SK-N-SH treated with all-trans-retinoic acid at 6 μM for 48 hours (cell line): ENCODE data around the gene NOC4L.

Source experiments
- ARNTL ChIP-seq: fragments of 450-650 bp; formaldehyde crosslinking; IDR thresholded peaks from 2 replicates; pipeline ENCODE4 v1.5.0; 2020; ENCODE audit warnings: low read depth, mild to moderate bottlenecking, moderate library complexity, borderline replicate concordance
- CSDC2 ChIP-seq: fragments of 250-450 bp; sonication (Bioruptor Pico); IDR thresholded peaks from 2 replicates; pipeline ENCODE4 v1.5.0; 2020; ENCODE audit warnings: mild to moderate bottlenecking, moderate library complexity
- ESRRG ChIP-seq: fragments of 250-450 bp; sonication (Bioruptor Pico); IDR thresholded peaks from 2 replicates; pipeline ENCODE4 v1.6.1; 2021; ENCODE audit warnings: mild to moderate bottlenecking
- PPARA ChIP-seq: fragments of 250-450 bp; sonication (Bioruptor Pico); IDR thresholded peaks from 2 replicates; pipeline ENCODE4 v1.5.0; 2020; ENCODE audit warnings: mild to moderate bottlenecking, borderline replicate concordance
- TOX ChIP-seq: fragments of 250-450 bp; sonication (Bioruptor Pico); IDR thresholded peaks from 2 replicates; pipeline ENCODE4 v1.8.0; 2021; ENCODE audit warnings: mild to moderate bottlenecking, moderate library complexity, borderline replicate concordance
- ZC3H10 ChIP-seq: fragments of 250-450 bp; sonication (Bioruptor Pico); IDR thresholded peaks from 2 replicates; pipeline ENCODE4 v1.5.1; 2021; ENCODE audit warnings: mild to moderate bottlenecking, moderate library complexity
- ZFP30 ChIP-seq: fragments of 450-650 bp; formaldehyde crosslinking; IDR thresholded peaks from 2 replicates; pipeline ENCODE4 v1.5.0; 2022; ENCODE audit warnings: mild to moderate bottlenecking, moderate library complexity
- TF ChIP-seq, protein P1 (sequence below): fragments of 250-450 bp; sonication (Bioruptor Pico); IDR thresholded peaks from 2 replicates; pipeline ENCODE4 v1.5.1; 2020; ENCODE audit warnings: low read depth, mild to moderate bottlenecking, moderate library complexity
- TF ChIP-seq, protein P2 (sequence below): fragments of 250-450 bp; sonication (Bioruptor Pico); IDR thresholded peaks from 2 replicates; pipeline ENCODE4 v1.8.0; 2020; ENCODE audit warnings: mild to moderate bottlenecking, moderate library complexity, borderline replicate concordance

DNA sequence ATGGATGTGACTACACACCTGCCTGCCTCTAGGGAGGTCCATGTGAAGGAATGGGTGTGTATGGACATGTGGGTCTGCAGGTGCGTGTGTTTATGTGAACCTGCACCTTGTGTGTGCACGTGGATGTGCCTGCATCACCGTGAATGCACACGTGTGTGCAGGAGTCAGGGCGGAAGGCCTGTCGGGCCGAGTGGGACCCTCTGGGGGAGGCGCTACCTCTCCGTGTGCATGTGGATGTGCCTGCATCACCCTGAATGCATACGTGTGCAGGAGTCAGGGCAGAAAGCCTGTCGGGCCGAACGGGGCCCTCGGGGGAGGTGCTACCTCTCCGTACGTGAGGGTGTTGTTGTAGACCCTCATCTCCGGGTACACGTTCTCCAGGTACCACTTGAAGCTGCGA is 56.5 kb downstream of the NOC4L start:
- TF ChIP-seq ESRRG (no peak), ZFP30 (CRISPR knock-in tag) (no peak), CSDC2 (CRISPR knock-in tag) (no peak), PPARA (CRISPR knock-in tag) (no peak), ZC3H10 (CRISPR knock-in tag) (no peak), ARNTL (CRISPR knock-in tag) (no peak), TOX (no peak)
- TF ChIP-seq, protein P1, sequence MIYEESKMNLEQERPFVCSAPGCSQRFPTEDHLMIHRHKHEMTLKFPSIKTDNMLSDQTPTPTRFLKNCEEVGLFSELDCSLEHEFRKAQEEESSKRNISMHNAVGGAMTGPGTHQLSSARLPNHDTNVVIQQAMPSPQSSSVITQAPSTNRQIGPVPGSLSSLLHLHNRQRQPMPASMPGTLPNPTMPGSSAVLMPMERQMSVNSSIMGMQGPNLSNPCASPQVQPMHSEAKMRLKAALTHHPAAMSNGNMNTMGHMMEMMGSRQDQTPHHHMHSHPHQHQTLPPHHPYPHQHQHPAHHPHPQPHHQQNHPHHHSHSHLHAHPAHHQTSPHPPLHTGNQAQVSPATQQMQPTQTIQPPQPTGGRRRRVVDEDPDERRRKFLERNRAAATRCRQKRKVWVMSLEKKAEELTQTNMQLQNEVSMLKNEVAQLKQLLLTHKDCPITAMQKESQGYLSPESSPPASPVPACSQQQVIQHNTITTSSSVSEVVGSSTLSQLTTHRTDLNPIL, result no peak
- TF ChIP-seq, protein P2, sequence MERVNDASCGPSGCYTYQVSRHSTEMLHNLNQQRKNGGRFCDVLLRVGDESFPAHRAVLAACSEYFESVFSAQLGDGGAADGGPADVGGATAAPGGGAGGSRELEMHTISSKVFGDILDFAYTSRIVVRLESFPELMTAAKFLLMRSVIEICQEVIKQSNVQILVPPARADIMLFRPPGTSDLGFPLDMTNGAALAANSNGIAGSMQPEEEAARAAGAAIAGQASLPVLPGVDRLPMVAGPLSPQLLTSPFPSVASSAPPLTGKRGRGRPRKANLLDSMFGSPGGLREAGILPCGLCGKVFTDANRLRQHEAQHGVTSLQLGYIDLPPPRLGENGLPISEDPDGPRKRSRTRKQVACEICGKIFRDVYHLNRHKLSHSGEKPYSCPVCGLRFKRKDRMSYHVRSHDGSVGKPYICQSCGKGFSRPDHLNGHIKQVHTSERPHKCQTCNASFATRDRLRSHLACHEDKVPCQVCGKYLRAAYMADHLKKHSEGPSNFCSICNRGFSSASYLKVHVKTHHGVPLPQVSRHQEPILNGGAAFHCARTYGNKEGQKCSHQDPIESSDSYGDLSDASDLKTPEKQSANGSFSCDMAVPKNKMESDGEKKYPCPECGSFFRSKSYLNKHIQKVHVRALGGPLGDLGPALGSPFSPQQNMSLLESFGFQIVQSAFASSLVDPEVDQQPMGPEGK (CRISPR knock-in tag), result no peak
